Stomach (tissue), 19 donors: Measurements from ENCODE around the gene TLCD2. TPM values are rescaled to one million over a fixed set of nuclear protein-coding genes. Genes with fewer than 3 reads are reported as not detected.

ENCODE experiments used
- DNase-seq, 2 donors: peaks; one replicate each; pipeline versions ENCODE4 v3.0.0 to v3.0.0-alpha.2; 2013 to 2019
- H3K27ac ChIP-seq, 5 donors: fragments of 200-600 bp in 4 of 5; sonication (generic) in 4 of 5; one replicate each; pipeline ENCODE4 v1.5.1; 2013 to 2019; ENCODE audit warnings: mild to moderate bottlenecking in 1 of 5, moderate library complexity in 1 of 5
- H3K27me3 ChIP-seq, 3 donors: fragments of 200-600 bp; sonication (generic); one replicate each; pipeline ENCODE4 v1.5.1; 2017 to 2019; ENCODE audit warnings: mixed run types in 1 of 3
- H3K36me3 ChIP-seq, 4 donors: fragments of 200-600 bp; sonication (generic); 1 replicate in 3 of 4; 2 replicates in 1 of 4; pipeline ENCODE4 v1.5.1; 2016 to 2019
- H3K4me1 ChIP-seq, 4 donors: fragments of 200-600 bp; sonication (generic); one replicate each; pipeline ENCODE4 v1.5.1; 2016 to 2019
- H3K4me3 ChIP-seq, 4 donors: fragments of 200-600 bp; sonication (generic) in 3 of 4; one replicate each; pipeline ENCODE4 v1.5.1; 2016 to 2019; ENCODE audit warnings: mild to moderate bottlenecking in 1 of 4
- H3K9me3 ChIP-seq, 4 donors: fragments of 200-600 bp; sonication (generic); one replicate each; pipeline ENCODE4 v1.5.1; 2016 to 2019
- CTCF ChIP-seq, 7 experiments: fragments of 450-650 bp in 4 of 7; fragments of 200-600 bp in 3 of 7; sonication (generic) in 3 of 7; IDR thresholded peaks; one replicate each; pipeline ENCODE4 v1.5.1; 2016 to 2019; ENCODE audit warnings: antibody characterized with exemption in 7 of 7, control low read depth in 2 of 7, mild to moderate bottlenecking in 1 of 7
- EP300 ChIP-seq: sonication (generic); formaldehyde crosslinking; IDR thresholded peaks from one replicate; pipeline ENCODE4 v1.6.1; 2017; ENCODE audit warnings: antibody characterized with exemption
- POLR2A ChIP-seq, 4 donors: fragments of 450-650 bp; IDR thresholded peaks; one replicate each; pipeline ENCODE4 v1.6.1; 2016; ENCODE audit warnings: antibody characterized with exemption in 4 of 4, control low read depth in 2 of 4, mild to moderate bottlenecking in 1 of 4, moderate library complexity in 1 of 4
- POLR2AphosphoS5 ChIP-seq, 3 donors: sonication (generic); formaldehyde crosslinking; IDR thresholded peaks; one replicate each; pipeline ENCODE4 v1.6.1; 2016; ENCODE audit warnings: antibody characterized with exemption in 3 of 3
- WGBS, 5 donors: extraction: QIAGEN DNeasy Blood & Tissue Kit in 3 of 5; methylation state at CpG; one replicate each; pipeline versions ENCODE4 v1.1.5 to v1.1.7; 2013 to 2018; 5-methylcytosine and 5-hydroxymethylcytosine counted together
- intact Hi-C: fragments of 100-400 bp; cut with DNase I; formaldehyde crosslinking; loops from one replicate; pipeline ENCODE4 v1.15.1; 2023; ENCODE audit warnings: low total_unique reads
- long read RNA-seq, 10 donors: transcript quantifications; one replicate each; lab custom pipeline, GENCODE V29; 2026
- polyA plus RNA-seq, 3 donors: library from polyadenylated mRNA; stranded (reverse); fragments of 200-250 nt; gene quantifications; one replicate each; pipeline ENCODE4 v1.2.3, GENCODE V29; 2013
- total RNA-seq, 5 donors: library from RNA; depleted of rRNA; stranded (reverse); fragments of >200 nt; gene quantifications; one replicate each; pipeline versions ENCODE4 v1.1.0 to v1.2.3, GENCODE V29; 2014 to 2016
- donor health status: healthy with polysubstance abuse.
- donor health status: Bipolar disorder and iron deficiency.
- donor health status: healthy.

Gene TLCD2
- total RNA-seq (1 to 10 TPM; 4.5 to 9.6 (median 8.1) TPM), polyA plus RNA-seq (1 to 10 TPM; 2.8 to 3.7 (median 3.1) TPM)
- long read RNA-seq, donor 1, full-length matches to known transcripts, result 4 of 4 reads
- long read RNA-seq, donor 1, partial matches to known transcripts, result 0 of 4 reads
- long read RNA-seq, donor 1, other reads (novel, unspliced or antisense), result 0 of 4 reads
- long read RNA-seq, donor 2, full-length matches to known transcripts, result 3 of 3 reads
- long read RNA-seq, donor 2, partial matches to known transcripts, result 0 of 3 reads
- long read RNA-seq, donor 2, other reads (novel, unspliced or antisense), result 0 of 3 reads
- long read RNA-seq, donor 3, partial matches to known transcripts, result 5 of 5 reads
- long read RNA-seq, donor 3, other reads (novel, unspliced or antisense), result 0 of 5 reads
- long read RNA-seq, donor 4, result 0 reads
- long read RNA-seq, donor 5, full-length matches to known transcripts, result 2 of 2 reads
- long read RNA-seq, donor 5, partial matches to known transcripts, result 0 of 2 reads
- long read RNA-seq, donor 5, other reads (novel, unspliced or antisense), result 0 of 2 reads
- long read RNA-seq, donor 6, full-length matches to known transcripts, result 7 of 7 reads
- long read RNA-seq, donor 6, partial matches to known transcripts, result 0 of 7 reads
- long read RNA-seq, donor 6, other reads (novel, unspliced or antisense), result 0 of 7 reads
- long read RNA-seq, donor 7, full-length matches to known transcripts, result 1 of 1 reads
- long read RNA-seq, donor 7, partial matches to known transcripts, result 0 of 1 reads
- long read RNA-seq, donor 7, other reads (novel, unspliced or antisense), result 0 of 1 reads
- long read RNA-seq, donor 8, full-length matches to known transcripts, result 1 of 1 reads
- long read RNA-seq, donor 8, partial matches to known transcripts, result 0 of 1 reads
- long read RNA-seq, donor 8, other reads (novel, unspliced or antisense), result 0 of 1 reads
- long read RNA-seq, donor 9, result 0 reads
- long read RNA-seq, donor 10, result 0 reads

- H3K4me1 ChIP-seq, result peaks cover 37 to 68% (median 50%) of the 10 kb centered on the region in 4 donors
- no peaks in the 10 kb centered on the region for H3K9me3 ChIP-seq
- 1 to 6% (median 2%) methylated on average over 21 to 83 of the region's 83 CpGs for WGBS, 5 donors
- no peaks in the 10 kb centered on the region for H3K27me3 ChIP-seq
- peak; percentile 80 to 92 for DNase-seq
- H3K36me3 ChIP-seq, result peaks cover 18 to 38% (median 30%) of the 10 kb centered on the region in 4 donors
- TF ChIP-seq POLR2A (IDR thresholded peaks at IDR 0.05), result no peak
- no peak for TF ChIP-seq EP300
- peak in 2 of 3 donors; percentile 62 to 72 for TF ChIP-seq POLR2AphosphoS5 (IDR thresholded peaks at IDR 0.05)
- TF ChIP-seq CTCF (IDR thresholded peaks at IDR 0.05), result no peak
- H3K27ac ChIP-seq, result peak within 1 kb of the TSS; percentile 83 to 91 (median 86)
- H3K4me3 ChIP-seq, result peak within 1 kb of the TSS; percentile 59 to 80 (median 72)
- intact Hi-C loops, result no loop called here
Observed at GRCh38 chr17:1709971-1710806, at the start of gene TLCD2. Gene TLCD2, minus strand, starts transcription at chr17:1710377. Its CDS starts 135 bp downstream, at chr17:1710242.

- WGBS, 5 donors, result 78 to 86% (median 84%) methylated on average over 5 of the region's 5 CpGs
- TF ChIP-seq CTCF (IDR thresholded peaks at IDR 0.05) (no peak), POLR2AphosphoS5 (IDR thresholded peaks at IDR 0.05) (no peak), POLR2A (IDR thresholded peaks at IDR 0.05) (no peak), EP300 (no peak)
- H3K9me3 ChIP-seq, result no peaks in the 10 kb centered on the region
- H3K27ac ChIP-seq, result no peak overlapping the region
- peaks cover 17 to 25% (median 19%) of the 10 kb centered on the region in 4 donors for H3K4me1 ChIP-seq
- H3K4me3 ChIP-seq, result no peak overlapping the region
- no peaks in the 10 kb centered on the region for H3K27me3 ChIP-seq
- intact Hi-C loops, result no loop called here
- no peaks in the 10 kb centered on the region for H3K36me3 ChIP-seq
- DNase-seq, result no peak
Observed at GRCh38 chr17:1759529-1759928, 49.4 kb upstream of the TLCD2 start.

- TF ChIP-seq EP300 (no peak), POLR2A (IDR thresholded peaks at IDR 0.05) (no peak), CTCF (IDR thresholded peaks at IDR 0.05) (no peak), POLR2AphosphoS5 (IDR thresholded peaks at IDR 0.05) (no peak)
- no peak overlapping the region for H3K4me3 ChIP-seq
- intact Hi-C loops, result no loop called here
- no peak for DNase-seq
- peaks cover 10 to 18% (median 11%) of the 10 kb centered on the region in 4 donors for H3K4me1 ChIP-seq
- H3K27ac ChIP-seq, result no peak overlapping the region
- WGBS, 5 donors, result 77 to 85% (median 81%) methylated on average over 15 of the region's 15 CpGs
- H3K36me3 ChIP-seq, result no peaks in the 10 kb centered on the region
- H3K27me3 ChIP-seq, result no peaks in the 10 kb centered on the region
- H3K9me3 ChIP-seq, result no peaks in the 10 kb centered on the region
Observed at GRCh38 chr17:1758807-1759206, 48.6 kb upstream of the TLCD2 start.
